Common myeloid progenitor, CD34-positive (primary cell): ENCODE results near the gene SUZ12.
A peak's percentile ranks its signal among the peaks of the same experiment; 100 is the strongest.
"Not testable (repeated sequence)": the region's sequence is repeated elsewhere in the genome, so short reads cannot be mapped to it uniquely, and the experiment has no call there.

Experiments
- CTCF ChIA-PET: fragments of 350-600 bp; sonication (Branson Sonifier 250); formaldehyde crosslinking; loops from one replicate; lab custom pipeline; 2021; ENCODE audit warnings: antibody characterized with exemption; lab: Charles Lee
- POLR2A ChIA-PET: fragments of 350-600 bp; sonication (Branson Sonifier 250); formaldehyde crosslinking; loops from one replicate; lab custom pipeline; 2021; ENCODE audit warnings: antibody characterized with exemption; lab: Charles Lee
- DNase-seq, 3 donors: peaks; one replicate each; pipeline versions ENCODE4 v3.0.0 to v3.0.0-alpha.2; 2013
- H3K27ac ChIP-seq, 2 experiments: 1 replicate in 1 of 2; 2 replicates in 1 of 2; pipeline ENCODE4 v1.7.0; 2013; ENCODE audit warnings: inconsistent platforms in 2 of 2, low read length in 2 of 2, mild to moderate bottlenecking in 2 of 2, low read depth in 1 of 2, moderate library complexity in 1 of 2; ENCODE audit not compliant: severe bottlenecking in 2 of 2, insufficient read depth in 1 of 2, poor library complexity in 1 of 2
- H3K27me3 ChIP-seq, 5 experiments: replicated peaks in 2 of 5; 1 replicate in 3 of 5; 2 replicates in 2 of 5; pipeline versions ENCODE4 v1.6.1 to v1.7.0; 2013; ENCODE audit warnings: low read length in 4 of 5, mild to moderate bottlenecking in 2 of 5, moderate library complexity in 2 of 5, inconsistent platforms in 1 of 5; ENCODE audit not compliant: insufficient read depth in 5 of 5, control insufficient read depth in 4 of 5
- H3K36me3 ChIP-seq, 4 experiments: 1 replicate in 2 of 4; 2 replicates in 2 of 4; pipeline versions ENCODE4 v1.6.1 to v1.7.0; 2013; ENCODE audit warnings: low read length in 3 of 4, control low read depth in 1 of 4, mild to moderate bottlenecking in 1 of 4; ENCODE audit not compliant: control insufficient read depth in 4 of 4, insufficient read depth in 4 of 4
- H3K4me1 ChIP-seq, 4 experiments: 1 replicate in 3 of 4; 2 replicates in 1 of 4; pipeline versions ENCODE4 v1.6.1 to v1.7.1; 2013; ENCODE audit warnings: low read length in 3 of 4, mild to moderate bottlenecking in 3 of 4, control low read depth in 1 of 4, inconsistent platforms in 1 of 4, moderate library complexity in 1 of 4; ENCODE audit not compliant: control insufficient read depth in 4 of 4, insufficient read depth in 4 of 4; ENCODE audit errors: control extremely low read depth in 1 of 4
- H3K4me3 ChIP-seq, 7 experiments: 1 replicate in 4 of 7; 2 replicates in 3 of 7; pipeline versions ENCODE4 v1.5.1 to v1.7.0; 2013; ENCODE audit warnings: mild to moderate bottlenecking in 7 of 7, low read length in 6 of 7, moderate library complexity in 6 of 7, inconsistent platforms in 2 of 7, low read depth in 2 of 7, control low read depth in 1 of 7; ENCODE audit not compliant: insufficient read depth in 4 of 7, control insufficient read depth in 1 of 7; ENCODE audit errors: extremely low read depth in 1 of 7
- H3K9me3 ChIP-seq, 5 experiments: 1 replicate in 4 of 5; 2 replicates in 1 of 5; pipeline versions ENCODE4 v1.6.1 to v1.7.1; 2013; ENCODE audit warnings: low read length in 4 of 5, mild to moderate bottlenecking in 2 of 5, inconsistent platforms in 1 of 5, low read depth in 1 of 5, moderate library complexity in 1 of 5; ENCODE audit not compliant: control insufficient read depth in 4 of 5, insufficient read depth in 2 of 5; ENCODE audit errors: control extremely low read depth in 1 of 5
- WGBS: methylation state at CpG from one replicate; pipeline ENCODE4 v1.1.5; 2013; ENCODE audit not compliant: insufficient coverage; 5-methylcytosine and 5-hydroxymethylcytosine counted together

Gene SUZ12

DNA sequence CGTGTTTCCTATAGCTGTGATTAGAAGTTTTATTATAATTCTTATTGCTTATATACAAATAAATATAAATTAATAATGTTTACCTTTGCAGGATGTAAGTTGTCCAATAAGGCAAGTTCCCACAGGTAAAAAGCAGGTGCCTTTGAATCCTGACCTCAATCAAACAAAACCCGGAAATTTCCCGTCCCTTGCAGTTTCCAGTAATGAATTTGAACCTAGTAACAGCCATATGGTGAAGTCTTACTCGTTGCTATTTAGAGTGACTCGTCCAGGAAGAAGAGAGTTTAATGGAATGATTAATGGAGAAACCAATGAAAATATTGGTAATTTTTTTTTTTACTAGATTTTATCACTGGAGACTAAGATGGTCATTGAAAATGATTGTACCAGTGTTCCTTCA, 38.6 kb downstream of the SUZ12 start:
- H3K9me3 ChIP-seq, POLR2A ChIA-PET, H3K4me1 ChIP-seq, H3K27me3 ChIP-seq, H3K4me3 ChIP-seq, CTCF ChIA-PET, H3K27ac ChIP-seq, DNase-seq: not testable (repeated sequence)
- WGBS, result 100% methylated on average over 2 of the region's 5 CpGs
- peaks cover 0 to 31% (median 4%) of the 10 kb centered on the region in 4 experiments for H3K36me3 ChIP-seq

GRCh38 chr17:31991821-31992220, 55.0 kb downstream of the SUZ12 start:
- H3K27ac ChIP-seq, H3K4me3 ChIP-seq, CTCF ChIA-PET, POLR2A ChIA-PET, H3K9me3 ChIP-seq, H3K4me1 ChIP-seq, DNase-seq, H3K27me3 ChIP-seq: not testable (repeated sequence)
- H3K36me3 ChIP-seq, result peaks cover 15 to 80% (median 55%) of the 10 kb centered on the region in 4 experiments
- 95% methylated on average over 2 of the region's 8 CpGs for WGBS

GRCh38 chr17:31997005-31997404, 60.2 kb downstream of the SUZ12 start:
- POLR2A ChIA-PET, result no interaction called here
- 90% methylated on average over 3 of the region's 6 CpGs for WGBS
- Histone ChIP-seq H3K4me1 (no peaks in the 10 kb centered on the region), H3K4me3 (no peak overlapping the region), H3K27me3 (no peaks in the 10 kb centered on the region), H3K27ac (no peak overlapping the region), H3K36me3 (peaks cover 22 to 74% (median 50%) of the 10 kb centered on the region in 4 experiments), H3K9me3 (no peaks in the 10 kb centered on the region)
- DNase-seq, result no peak
- CTCF ChIA-PET, result interaction anchor here (0.5 kb wide), 1 partner anchor 10 kb away, joined by 4 read pairs; no protein-coding TSS in a partner anchor

DNA sequence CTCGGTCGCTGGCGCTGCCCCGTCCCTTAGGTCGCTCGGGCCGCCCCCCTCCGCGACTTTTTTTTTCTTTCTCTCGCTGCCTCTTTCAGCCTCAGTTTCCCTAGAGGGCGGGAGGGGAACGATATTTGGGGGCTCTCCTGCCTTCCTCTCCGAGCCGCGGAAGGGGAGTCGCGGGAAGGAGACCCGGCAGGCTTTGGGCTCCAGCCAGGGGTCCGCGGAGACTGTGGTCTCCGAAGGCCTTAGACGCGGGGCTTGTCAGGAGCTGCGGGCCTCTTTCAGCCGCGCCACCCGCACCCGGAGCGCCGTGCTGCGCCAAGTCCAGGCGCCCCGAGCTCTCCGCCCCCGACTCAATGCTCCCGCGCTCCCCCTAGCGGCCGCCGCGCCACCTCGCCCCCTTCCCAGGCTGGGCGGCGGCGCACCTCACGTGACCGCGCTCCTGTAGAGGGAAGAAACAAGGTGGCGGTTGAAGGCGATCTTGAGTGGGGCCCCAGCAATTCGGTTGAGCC, 70.2 kb downstream of the SUZ12 start, which contains the start of gene LRRC37B:
LRRC37B (plus strand) TSS at position 427 of the 506 bp plus-strand sequence. CDS start 14,010 bp downstream, outside the sequence.
- peak within 1 kb of the TSS; percentile 79 to 99 (median 95) for H3K4me3 ChIP-seq

GRCh38 chr17:32007463-32008298, 70.9 kb downstream of the SUZ12 start:
- ChIA-PET CTCF (interaction anchor here (1.0 to 1.8 kb wide), 5 partner anchors 9 to 133 kb away, joined by 3 to 7 read pairs (median 5); no protein-coding TSS in a partner anchor), POLR2A (interaction anchor here (0.6 to 1.3 kb wide), 4 partner anchors 75 to 134 kb away, joined by 3 read pairs; no protein-coding TSS in a partner anchor)
- peak; percentile 31 to 67 (median 65) for DNase-seq
- Histone ChIP-seq H3K4me3 (peak overlapping the region; percentile 79 to 99 (median 95)), H3K9me3 (no peaks in the 10 kb centered on the region), H3K27me3 (no peaks in the 10 kb centered on the region), H3K36me3 (no peaks in the 10 kb centered on the region), H3K4me1 (peaks cover 0 to 28% (median 17%) of the 10 kb centered on the region in 4 experiments), H3K27ac (peak overlapping the region; percentile 77 to 87)
- WGBS, result 0% methylated on average over 64 of the region's 80 CpGs

More for the DNA sequence above, 70.2 kb downstream of the SUZ12 start, which contains the start of gene LRRC37B:
- peak within 1 kb of the TSS; percentile 77 to 87 for H3K27ac ChIP-seq
- 0% methylated on average over 28 of the region's 51 CpGs for WGBS
- H3K36me3 ChIP-seq, result no peaks in the 10 kb centered on the region
- no peaks in the 10 kb centered on the region for H3K9me3 ChIP-seq
- H3K27me3 ChIP-seq, result no peaks in the 10 kb centered on the region
- CTCF ChIA-PET, result interaction anchor here (0.7 to 1.8 kb wide), 7 partner anchors 10 to 129 kb away, joined by 3 to 7 read pairs (median 5); no protein-coding TSS in a partner anchor
- H3K4me1 ChIP-seq, result peaks cover 0 to 26% (median 16%) of the 10 kb centered on the region in 4 experiments
- POLR2A ChIA-PET, result interaction anchor here (0.9 to 1.3 kb wide), 2 partner anchors 120 to 134 kb away, joined by 3 read pairs; no protein-coding TSS in a partner anchor
- DNase-seq, result peak; percentile 81 to 90 (median 84)

DNA sequence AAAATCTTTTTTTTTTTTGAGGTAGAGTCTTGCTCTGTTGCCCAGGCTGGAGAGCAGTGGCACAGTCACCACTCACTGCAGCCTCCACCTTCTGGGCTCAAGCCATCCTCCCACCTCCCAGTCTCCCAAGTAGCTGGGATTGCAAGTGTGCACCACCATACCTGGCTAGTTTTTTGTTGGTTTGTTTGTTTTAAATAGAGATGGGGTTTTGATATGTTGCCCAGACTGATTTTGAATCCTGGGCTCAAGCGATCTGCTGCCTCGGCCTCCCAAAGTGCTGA, 72.4 kb downstream of the SUZ12 start:
- ChIA-PET POLR2A (interaction anchor here (0.6 kb wide), 2 partner anchors 59 to 487 kb away, joined by 3 read pairs; no protein-coding TSS in a partner anchor), CTCF (no interaction called here)
- H3K9me3 ChIP-seq, result no peaks in the 10 kb centered on the region
- H3K4me1 ChIP-seq, result peaks cover 0 to 27% (median 17%) of the 10 kb centered on the region in 4 experiments
- no peaks in the 10 kb centered on the region for H3K27me3 ChIP-seq
- no peak for DNase-seq
- no peaks in the 10 kb centered on the region for H3K36me3 ChIP-seq
- peak overlapping the region in 5 of 7 experiments; percentile 89 to 99 (median 95) for H3K4me3 ChIP-seq
- 100% methylated on average over 1 of the region's 2 CpGs for WGBS
- H3K27ac ChIP-seq, result no peak overlapping the region
